NCI-H2196 (cell line): ENCODE measurements around the gene ANKHD1.

ENCODE experiments used
- DNase-seq: peaks from one replicate; lab custom pipeline; 2025; ENCODE audit not compliant: unreplicated experiment; lab: John Stamatoyannopoulos, UW

The ANKHD1 gene

DNA sequence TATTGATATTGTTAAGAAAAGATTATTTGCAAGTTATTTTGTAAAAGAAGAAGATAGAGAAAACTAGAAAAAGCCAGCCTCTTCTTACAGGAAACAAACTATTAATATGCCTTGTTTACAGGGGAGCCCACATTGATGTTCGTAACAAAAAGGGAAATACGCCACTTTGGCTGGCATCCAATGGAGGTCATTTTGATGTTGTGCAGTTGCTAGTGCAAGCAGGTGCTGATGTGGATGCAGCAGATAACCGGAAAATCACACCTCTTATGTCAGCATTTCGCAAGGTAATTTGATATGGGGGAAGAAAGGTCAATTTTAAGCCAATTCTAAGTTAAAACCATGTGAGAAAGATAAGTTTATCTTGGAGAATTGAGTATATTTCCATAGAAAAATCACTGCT lies 108.3 kb downstream of the ANKHD1 start:
- DNase-seq = peak; percentile 37

DNA sequence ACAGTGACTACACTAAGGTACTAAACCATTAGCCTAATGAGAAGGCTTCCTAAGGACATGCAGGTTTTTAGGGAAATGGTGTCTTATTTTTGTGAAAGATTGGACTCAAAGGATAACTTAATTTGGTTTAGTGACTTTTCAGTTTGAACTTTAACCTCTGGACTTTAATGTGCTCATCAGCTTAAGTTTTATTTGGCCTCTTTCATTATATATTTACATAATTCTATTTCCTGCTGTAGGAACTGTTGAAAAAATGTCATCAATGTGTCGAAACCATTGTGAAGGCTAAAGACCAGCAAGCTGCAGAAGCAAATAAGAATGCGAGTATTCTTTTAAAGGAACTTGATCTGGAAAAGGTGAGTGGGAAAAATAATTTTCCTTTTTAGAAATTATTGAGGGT lies 111.5 kb downstream of the ANKHD1 start:
- DNase-seq = no peak

DNA sequence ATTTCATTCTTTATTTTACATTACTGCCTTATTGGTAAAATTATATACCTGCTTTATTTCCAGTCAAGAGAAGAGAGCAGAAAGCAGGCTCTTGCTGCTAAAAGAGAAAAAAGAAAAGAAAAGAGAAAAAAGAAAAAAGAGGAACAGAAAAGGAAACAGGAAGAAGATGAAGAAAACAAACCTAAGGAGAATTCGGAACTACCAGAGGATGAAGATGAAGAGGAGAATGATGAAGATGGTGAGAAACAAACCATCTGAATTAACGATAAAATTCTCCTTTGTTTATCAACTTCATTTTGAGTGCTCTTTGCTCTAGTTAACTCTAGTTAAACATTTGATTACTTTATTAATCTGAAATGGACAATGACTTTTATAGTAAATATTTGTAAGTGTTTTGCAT lies 122.4 kb downstream of the ANKHD1 start:
- no peak for DNase-seq

DNA sequence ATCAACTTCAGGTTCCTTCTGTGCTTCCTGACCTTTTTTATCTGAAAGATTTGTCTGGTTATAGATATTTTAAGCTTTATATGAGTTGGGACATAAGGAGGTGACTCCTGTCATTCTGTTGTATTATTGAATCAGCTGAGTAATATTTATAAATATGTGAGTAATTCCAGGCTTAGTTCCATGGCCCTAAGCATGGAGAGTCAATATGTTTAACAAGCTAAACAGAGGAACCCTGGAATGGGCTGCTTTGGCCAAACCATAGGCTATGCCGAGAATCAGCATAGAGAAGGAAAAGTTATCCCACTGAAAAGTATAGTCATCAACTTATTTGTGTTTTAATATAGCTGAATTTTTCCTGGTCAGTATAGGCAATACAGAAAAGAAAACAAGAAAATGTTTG lies 138.6 kb downstream of the ANKHD1 start:
- DNase-seq = no peak

DNA sequence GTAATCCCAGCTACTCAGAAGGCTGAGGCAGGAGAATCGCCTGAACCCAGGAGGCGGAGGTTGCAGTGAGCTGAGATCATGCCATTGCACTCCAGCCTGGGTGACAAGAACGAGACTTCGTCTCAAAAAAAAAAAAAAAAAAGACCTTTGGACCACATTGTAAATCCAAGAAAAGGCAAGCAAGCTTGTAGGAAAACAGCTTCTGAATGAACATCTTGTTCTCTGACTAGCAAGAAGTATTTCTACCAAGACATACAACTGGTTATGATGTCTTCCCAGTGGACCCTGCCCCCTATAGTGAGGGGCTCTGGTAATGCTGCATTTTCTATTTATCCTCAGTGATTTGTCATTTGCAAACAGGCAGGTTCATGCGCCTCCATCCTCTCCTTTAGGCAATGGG lies 141.3 kb downstream of the ANKHD1 start:
- no peak for DNase-seq

DNA sequence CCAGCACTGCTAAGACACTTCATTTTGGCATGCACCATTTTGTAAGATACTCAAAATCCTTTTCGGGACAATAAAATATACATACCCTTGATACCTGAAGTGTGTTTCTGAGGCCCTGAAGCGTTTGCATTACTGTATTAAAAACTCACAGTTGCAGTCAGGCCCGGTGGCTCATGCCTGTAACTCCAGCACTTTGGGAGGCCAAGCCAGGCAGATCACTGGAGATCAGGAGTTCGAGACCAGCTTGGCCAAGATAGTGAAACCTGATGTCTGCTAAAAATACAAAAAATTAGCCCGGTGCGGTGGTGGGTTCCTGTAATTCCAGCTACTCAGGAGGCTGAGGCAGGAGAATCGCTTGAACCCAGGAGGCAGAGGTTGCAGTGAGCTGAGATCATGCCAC lies 143.4 kb downstream of the ANKHD1 start:
- no peak for DNase-seq

DNA sequence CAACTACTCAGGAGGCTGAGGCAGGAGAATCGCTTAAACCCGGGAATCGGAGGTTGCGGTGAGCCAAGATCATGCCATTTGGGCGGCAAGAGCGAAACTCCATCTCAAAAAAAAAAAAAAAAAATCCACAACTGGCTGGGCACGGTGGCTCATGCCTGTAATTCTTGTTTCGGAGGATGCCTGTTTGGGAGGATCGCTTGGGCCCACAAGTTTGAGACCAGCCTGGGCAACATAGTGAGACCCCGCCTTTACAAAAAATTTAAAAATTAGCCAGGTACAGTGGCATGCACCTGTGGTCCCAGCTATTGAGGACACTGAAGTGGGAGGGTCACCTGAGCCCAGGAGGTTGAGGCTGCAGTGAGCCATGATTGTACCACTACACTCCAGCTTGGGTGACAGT lies 144.0 kb downstream of the ANKHD1 start:
- DNase-seq = no peak

DNA sequence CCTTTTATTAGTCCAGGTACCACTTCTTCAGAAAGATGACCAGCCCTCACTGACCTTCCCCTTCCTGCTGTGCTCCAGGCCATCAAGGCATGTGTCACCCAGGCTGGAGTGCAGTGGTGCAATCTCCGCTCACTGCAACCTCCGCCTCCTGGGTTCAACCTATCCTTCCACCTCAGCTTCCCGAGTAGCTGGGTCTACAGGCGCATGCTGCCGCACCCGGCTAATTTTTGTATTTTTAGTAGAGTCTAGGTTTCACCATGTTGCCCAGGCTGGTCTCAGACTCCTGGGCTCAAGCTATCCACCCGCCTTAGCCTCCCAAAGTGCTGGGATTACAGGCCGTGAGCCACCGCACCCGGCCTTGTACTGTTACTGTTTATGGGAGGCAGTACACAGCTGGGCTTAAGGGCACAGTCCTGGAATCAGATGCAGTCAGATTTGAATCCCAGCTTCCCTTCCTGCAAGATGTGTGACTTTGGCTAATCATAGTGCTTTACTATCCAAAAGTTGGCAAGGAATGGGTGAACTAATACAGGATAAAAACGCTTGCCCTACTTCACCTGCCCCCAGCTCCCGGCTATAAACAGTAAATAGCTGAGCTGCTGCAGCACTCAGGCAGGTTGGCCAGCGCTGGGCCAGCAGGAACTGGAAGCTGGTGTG lies 145.3 kb downstream of the ANKHD1 start:
- no peak for DNase-seq

DNA sequence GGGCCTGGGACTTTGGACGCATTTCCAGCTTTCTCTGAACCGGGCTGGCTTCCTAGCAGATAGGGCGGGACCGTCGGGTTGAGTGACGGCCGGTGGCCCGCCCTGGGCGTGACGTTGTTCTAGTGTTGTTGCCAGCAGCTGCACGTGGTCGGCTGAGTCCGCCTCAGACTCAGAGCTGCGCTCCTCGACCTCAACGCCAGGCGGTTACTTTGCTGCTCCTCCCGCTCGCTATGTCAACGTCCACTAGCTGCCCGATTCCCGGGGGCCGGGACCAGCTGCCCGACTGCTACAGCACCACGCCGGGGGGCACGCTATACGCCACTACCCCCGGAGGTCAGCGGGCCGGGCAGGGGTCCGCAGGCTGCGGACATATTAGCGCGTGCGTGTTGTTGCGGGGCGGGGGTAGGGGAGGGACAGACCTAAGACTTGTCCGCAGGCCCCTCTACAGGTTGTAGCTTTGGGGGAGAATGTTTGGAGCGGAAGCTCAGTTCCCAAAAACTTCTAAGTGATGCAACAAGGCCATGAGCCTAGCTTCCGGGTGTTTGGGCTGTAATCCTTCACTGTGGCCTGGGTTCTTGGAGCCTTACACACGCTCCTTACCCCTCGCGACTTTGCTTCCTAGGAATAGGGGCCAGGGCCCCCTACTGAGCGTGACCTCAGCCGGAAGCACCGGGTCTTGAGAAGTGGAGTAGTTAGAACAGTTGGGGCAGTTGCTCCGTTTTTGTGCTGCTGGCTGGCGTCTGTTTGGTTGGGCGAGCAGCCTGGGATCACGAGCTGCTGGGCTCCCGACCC lies 146.1 kb downstream of the ANKHD1 start, which contains the start of gene EIF4EBP3:
TSS of gene EIF4EBP3 (plus strand) at position 155 of the 792 bp plus-strand sequence. CDS start at position 231, 76 bp downstream.
- peak; percentile 95 for DNase-seq

DNA sequence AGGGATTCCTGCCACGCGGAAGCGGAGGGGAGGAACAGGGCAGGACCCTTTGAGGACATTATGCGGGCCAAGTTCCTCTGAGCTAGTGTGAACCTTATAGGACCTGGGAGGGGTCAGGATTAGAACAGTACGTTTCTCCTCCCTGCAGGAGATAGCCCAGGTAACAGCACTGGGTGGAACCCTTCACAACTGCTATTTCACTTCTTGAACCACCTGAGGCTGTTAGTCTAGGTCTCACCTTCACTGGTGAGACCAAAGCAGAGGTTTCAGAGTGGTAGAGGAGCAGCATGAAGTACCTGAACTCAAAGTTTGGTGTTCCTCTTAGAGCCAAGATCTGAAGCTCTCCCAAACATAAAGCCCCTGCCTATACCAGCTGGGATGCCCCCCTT lies 146.7 kb downstream of the ANKHD1 start:
- DNase-seq = no peak

DNA sequence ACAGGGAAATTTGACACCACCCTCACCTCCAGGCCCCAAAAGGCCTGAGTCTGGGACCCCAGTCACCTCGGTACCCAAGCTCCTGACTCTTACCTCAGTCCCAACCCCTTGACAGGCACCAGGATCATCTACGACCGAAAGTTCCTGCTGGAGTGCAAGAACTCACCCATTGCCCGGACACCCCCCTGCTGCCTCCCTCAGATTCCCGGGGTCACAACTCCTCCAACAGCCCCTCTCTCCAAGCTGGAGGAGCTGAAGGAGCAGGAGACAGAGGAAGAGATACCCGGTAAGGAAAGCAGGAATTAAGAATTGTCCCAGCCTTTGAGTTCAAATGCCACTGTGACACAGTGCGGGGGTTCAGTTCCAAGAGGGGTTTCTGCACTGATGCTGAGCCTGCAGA lies 147.2 kb downstream of the ANKHD1 start:
- no peak for DNase-seq

DNA sequence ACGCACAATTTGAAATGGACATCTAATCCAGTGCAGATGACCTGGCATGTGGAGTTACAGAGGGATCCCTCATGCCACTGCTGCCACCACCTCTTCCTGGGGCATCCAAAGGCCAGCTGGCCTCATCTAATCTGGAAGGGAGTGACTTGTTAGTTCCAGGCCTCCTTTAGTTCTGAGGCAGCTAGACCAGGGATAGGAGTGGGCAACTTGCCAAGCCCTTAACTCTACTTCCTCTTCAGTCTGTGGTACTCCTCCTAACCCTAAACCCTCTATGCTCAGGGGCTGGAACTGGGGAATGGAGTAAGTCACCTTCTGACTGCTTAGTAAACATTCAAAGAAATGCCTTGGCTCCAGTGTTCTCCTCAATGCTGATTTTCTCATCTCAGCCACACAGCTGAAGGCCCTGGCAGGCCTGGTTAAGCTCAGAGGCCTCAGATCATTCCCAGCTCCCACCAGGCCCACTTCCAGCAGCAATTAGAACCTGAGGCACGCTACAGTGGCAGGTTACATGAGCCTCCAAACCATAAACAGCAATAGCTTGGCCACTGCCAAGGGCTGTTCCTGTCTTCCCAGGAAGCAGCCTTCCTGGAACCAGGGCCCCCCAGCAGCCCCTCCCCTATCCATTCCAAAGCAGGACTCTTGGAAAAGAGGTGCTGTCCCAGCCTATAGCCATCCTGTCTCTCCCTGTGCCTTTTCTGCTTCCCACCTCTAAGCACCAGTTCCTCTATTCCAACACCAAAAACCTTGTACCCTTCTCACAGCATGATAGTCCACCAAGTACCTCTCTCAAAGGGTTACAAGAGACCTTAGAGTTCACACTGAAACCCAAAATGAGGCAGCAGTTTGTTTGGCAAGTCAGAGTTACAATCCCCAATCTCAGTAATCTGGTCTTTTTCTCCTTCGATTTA lies 147.9 kb downstream of the ANKHD1 start:
- peak; percentile 47 for DNase-seq

DNA sequence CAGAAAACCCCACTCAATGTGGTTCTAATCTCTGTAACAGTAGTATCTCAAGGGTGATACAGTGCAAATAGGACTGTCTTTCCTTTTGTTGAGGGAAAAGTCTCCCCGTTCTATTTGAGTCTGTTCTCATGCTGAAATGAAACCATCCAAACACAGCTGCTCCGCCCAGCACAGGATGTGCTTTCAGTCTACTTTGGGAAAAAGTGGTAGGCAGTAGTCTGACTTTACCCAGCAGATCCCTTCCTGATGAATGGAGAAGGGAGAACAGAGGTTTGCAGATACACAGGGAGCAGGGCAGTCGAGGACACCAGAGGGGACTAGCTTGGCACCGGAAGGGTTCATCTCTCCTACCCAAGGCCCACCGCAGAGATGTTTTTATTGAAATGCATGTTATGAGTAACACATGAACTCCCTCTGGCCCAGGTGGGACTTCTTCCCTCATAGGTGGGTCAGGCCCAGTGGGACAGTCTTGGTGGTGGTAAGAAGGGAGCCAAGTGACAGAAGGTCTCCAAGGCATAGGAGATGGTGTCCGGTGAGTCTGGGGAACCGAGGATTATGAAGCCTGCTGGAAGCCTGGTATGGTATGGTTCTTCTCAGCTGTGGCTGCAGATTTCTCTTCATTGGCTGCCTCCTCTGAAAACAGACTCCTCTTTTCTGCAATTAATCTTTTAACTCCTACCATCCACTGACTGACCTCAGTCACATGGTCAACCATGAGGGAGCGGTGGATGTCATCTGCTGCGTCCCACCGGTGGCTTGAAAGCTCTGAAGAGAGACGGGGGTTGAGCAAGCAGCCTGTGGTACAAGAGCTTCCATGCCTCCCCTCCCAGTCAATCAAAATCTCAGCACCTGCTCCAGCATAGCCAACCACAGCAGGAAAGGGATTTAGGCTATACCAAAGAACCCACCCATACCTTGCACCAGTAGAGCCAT lies 148.8 kb downstream of the ANKHD1 start:
- no peak for DNase-seq

DNA sequence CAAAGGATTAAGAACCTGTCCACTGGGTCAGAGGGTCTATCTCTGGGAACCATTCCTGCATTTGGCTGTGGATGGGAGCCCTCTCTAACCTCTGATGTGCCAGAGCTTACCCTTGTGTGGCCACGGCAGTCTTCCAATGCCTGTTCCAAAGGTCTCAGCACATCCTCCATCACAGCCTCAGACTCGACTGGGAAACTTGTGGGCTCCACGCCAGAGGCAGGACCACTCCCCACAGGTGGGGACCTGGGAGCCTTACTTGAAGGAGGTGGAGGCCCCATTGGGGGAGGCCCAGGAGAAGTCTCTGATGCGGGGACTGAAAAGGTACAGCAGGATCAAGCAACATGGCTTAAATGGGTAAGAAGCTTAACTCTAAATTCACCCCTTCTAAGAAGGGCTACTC lies 150.2 kb downstream of the ANKHD1 start:
- DNase-seq = no peak

DNA sequence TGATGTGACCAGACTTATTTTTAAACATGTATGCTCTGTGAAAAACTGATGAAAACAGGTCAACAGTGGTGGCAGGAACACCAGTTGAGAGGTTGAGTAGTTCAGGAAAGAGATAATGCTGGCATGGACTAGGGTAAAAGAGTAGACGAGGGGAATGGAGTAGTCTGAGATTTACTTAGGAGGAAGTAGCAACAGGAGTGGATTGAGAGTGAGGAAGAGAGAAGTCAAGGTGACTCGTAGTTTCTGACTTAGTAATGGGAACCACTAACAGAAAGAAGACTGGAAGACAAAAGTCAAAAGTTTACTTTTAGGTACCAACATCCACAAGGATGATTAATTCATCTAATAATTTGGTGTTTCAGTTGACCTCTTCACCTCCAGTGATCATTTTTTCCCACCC lies 152.0 kb downstream of the ANKHD1 start:
- no peak for DNase-seq

DNA sequence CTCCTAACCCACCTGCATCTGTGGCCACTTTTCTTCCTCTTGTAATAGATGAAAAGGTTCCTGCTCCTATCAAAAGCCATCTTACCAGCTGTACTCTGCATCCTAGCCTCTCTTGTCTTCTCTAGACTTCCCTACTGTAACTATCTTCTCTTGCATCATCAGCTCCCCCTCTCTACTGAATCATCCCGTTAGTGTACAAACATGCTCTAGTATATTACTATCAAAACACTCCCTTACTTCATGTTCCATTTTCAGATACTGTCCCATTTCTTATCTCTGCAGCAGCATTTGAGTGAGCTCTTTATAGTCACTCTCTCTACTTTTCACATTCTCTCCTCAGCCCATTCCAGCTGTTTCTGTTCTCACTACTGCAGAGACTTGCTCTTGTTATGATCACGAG lies 152.8 kb downstream of the ANKHD1 start:
- no peak for DNase-seq

DNA sequence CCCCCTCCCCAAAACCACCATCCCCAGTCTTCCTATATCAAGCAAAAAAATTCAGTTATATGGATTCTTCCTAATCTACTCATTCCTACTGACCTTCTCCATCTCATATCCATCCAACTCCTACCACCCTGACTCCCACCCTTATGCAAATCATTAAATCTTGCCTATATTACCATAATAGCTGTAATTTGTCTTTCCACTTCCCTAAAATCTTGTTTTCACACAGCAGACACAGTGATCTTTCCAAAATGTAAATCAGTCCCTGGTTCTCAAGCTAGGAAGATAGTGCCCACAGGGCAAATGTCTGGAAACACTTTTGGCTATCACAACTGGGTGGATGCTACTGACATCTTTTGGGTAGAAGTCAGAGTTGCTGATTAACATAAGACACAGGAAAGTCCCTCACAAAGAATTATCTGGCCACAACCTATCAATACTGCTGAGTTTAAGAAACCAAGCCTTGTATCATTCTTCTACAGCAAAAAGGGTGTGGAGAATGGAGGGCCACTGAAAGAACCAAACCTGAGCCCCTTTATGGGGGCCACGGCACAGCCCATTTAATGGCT lies 154.2 kb downstream of the ANKHD1 start:
- DNase-seq = no peak

DNA sequence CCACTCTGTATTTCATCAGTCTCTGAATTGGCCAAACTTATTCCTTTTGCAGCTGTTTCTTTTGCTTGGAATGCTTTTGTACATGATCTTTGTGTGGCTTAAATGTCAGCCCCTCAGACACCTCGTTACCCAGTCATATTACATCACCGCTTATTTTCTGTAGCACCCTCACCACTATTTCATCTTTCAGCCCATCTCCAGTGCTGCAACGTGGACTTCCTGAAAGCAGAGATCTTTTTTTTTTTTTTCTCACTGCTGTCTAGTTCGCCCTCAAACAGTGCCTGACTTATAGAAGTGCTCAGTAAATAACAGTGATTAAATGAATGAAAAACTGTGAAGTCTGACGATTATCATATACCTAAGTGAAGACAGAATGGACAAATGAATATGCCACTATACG lies 154.8 kb downstream of the ANKHD1 start:
- no peak for DNase-seq

DNA sequence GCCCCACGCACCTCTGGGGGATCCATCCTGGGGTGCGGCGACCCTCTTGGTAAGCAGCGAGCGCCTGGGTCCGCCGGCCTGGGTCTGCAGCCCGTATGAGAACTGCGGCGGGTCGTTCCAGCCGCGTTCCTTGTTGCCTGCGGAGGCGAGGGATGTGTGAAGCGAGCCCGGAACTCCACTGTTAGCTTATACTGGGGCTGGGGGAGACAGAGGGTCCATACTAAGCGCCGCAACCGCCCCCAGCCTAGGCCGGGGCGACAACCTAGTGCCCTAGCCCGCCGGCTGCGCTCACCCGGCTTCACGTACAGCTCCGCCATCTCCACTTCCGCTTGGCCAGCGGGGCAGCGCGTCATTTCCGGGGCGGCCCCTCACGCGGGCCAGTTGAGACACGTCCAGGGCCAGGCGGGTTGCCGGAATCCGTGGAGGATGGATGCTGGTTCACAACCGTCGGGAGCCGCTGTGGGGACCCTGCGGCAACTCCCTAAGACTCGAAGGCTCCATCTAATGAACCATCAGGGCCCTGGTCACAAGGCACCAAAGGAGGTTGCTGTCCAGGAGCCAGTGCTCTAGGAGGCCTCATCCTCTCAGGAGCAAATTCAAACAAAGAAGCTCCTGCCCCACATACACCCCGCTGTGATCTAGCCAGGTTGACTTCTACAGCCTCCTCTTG lies 155.6 kb downstream of the ANKHD1 start, which contains the start of gene SRA1:
TSS of gene SRA1 (minus strand) at position 338 of the 670 bp plus-strand sequence. CDS start at position 317, 21 bp downstream.
- DNase-seq = peak; percentile 95
